B cell (primary cell): ENCODE data around the gene CCDC91.

Experiments
- CTCF ChIP-seq: fragments of 200-600 bp; IDR thresholded peaks from one replicate; pipeline ENCODE4 v1.8.0; 2022; ENCODE audit warnings: antibody characterized with exemption, mild to moderate bottlenecking
- EZH2 ChIP-seq: IDR thresholded peaks from 2 replicates; pipeline ENCODE4 v1.6.1; 2012; ENCODE audit warnings: borderline replicate concordance, low read depth, mild to moderate bottlenecking, moderate library complexity, low read length; ENCODE audit not compliant: insufficient read depth, poor library complexity, severe bottlenecking

- TF ChIP-seq EZH2 (no peak), CTCF (no peak)
These were observed 128.0 kb downstream of the CCDC91 start for GRCh38 chr12:28318273-28318672.
